GM18858 (cell line): Measurements from ENCODE around the gene C4orf50.
"Not testable (repeated sequence)": the region's sequence is repeated elsewhere in the genome, so short reads cannot be mapped to it uniquely, and the experiment has no call there.

ENCODE experiments used
- ATAC-seq: cut with Tn5 transposase; IDR thresholded peaks from one replicate; pipeline ENCODE4 v1.9.1; 2021; ENCODE audit not compliant: unreplicated experiment

Gene C4orf50

GRCh38 chr4:5869966-5870619 lies 148.1 kb downstream of the C4orf50 start:
- no peak for ATAC-seq

- ATAC-seq = no peak
These were observed 150.4 kb downstream of the C4orf50 start for GRCh38 chr4:5867866-5868265.

GRCh38 chr4:5866841-5867813 lies 151.1 kb downstream of the C4orf50 start:
- ATAC-seq = no peak

GRCh38 chr4:5865896-5866599 lies 152.2 kb downstream of the C4orf50 start:
- ATAC-seq = no peak

GRCh38 chr4:5863461-5864113 lies 154.6 kb downstream of the C4orf50 start:
- no peak for ATAC-seq

- ATAC-seq = no peak
These were observed 160.0 kb downstream of the C4orf50 start for GRCh38 chr4:5858020-5858769.

- ATAC-seq = no peak
These were observed 161.0 kb downstream of the C4orf50 start for GRCh38 chr4:5857199-5857598.

GRCh38 chr4:5856362-5856761 lies 161.9 kb downstream of the C4orf50 start:
- not testable (repeated sequence) for ATAC-seq

- no peak for ATAC-seq
These were observed 163.3 kb downstream of the C4orf50 start for GRCh38 chr4:5854929-5855328.

- no peak for ATAC-seq
These were observed 165.6 kb downstream of the C4orf50 start for GRCh38 chr4:5852523-5853202.

GRCh38 chr4:5851637-5852301 lies 166.5 kb downstream of the C4orf50 start:
- no peak for ATAC-seq
